IMR-90 (cell line): ENCODE measurements around the gene ERC2. TPM values are rescaled to one million over a fixed set of nuclear protein-coding genes. Genes with fewer than 3 reads are reported as not detected.

ENCODE experiments used
- ATAC-seq: fragments of 200-7000 bp; cut with Tn5 transposase; 2 replicates; pipeline ENCODE4 v1.9.1; 2020; ENCODE audit warnings: low read depth, mild to moderate bottlenecking, moderate library complexity
- BruUV-seq: library from RNA; stranded (reverse); fragments of 400-500 nt; replicated peaks from 2 replicates; lab custom pipeline; 2021; lab: Mats Ljungman, UMichigan
- CTCF ChIA-PET: fragments of 300-600 bp; formaldehyde crosslinking; extraction: SDS; loops from one replicate; lab custom pipeline; 2021; ENCODE audit warnings: antibody characterized with exemption; lab: Yijun Ruan, JAX
- POLR2A ChIA-PET: fragments of 300-600 bp; sonication (Branson Sonifier 250); formaldehyde crosslinking; loops from one replicate; lab custom pipeline; 2022; ENCODE audit warnings: antibody characterized with exemption; ENCODE audit not compliant: unreplicated experiment; lab: Charles Lee
- DNase-seq: peaks from one replicate; pipeline ENCODE4 v3.0.0; 2013
- H2AFZ ChIP-seq: replicated peaks from 2 replicates; pipeline ENCODE3; 2013; ENCODE audit warnings: low read length, mild to moderate bottlenecking; ENCODE audit not compliant: poor library complexity
- H2AK5ac ChIP-seq: 2 replicates; pipeline ENCODE4 v1.6.1; 2013; ENCODE audit warnings: low read depth, low read length, inconsistent platforms
- H2AK9ac ChIP-seq: replicated peaks from 2 replicates; pipeline ENCODE3; 2013; ENCODE audit warnings: mild to moderate bottlenecking, low read depth, low read length, moderate library complexity; ENCODE audit not compliant: poor library complexity
- H2BK120ac ChIP-seq: 2 replicates; pipeline ENCODE4 v1.6.1; 2013; ENCODE audit warnings: low read depth, low read length, inconsistent platforms
- H2BK15ac ChIP-seq: 3 replicates; pipeline ENCODE4 v1.6.1; 2013; ENCODE audit warnings: low read depth, low read length, inconsistent platforms
- H2BK20ac ChIP-seq: 2 replicates; pipeline ENCODE4 v1.6.1; 2013; ENCODE audit warnings: low read depth, mild to moderate bottlenecking, inconsistent platforms, low read length, moderate library complexity
- H2BK5ac ChIP-seq: 2 replicates; pipeline ENCODE4 v1.6.1; 2013; ENCODE audit warnings: mild to moderate bottlenecking, low read depth, low read length, inconsistent platforms; ENCODE audit not compliant: poor library complexity, severe bottlenecking
- H3K14ac ChIP-seq: replicated peaks from 2 replicates; pipeline ENCODE4 v1.6.1; 2013; ENCODE audit warnings: low read depth, low read length, inconsistent platforms
- H3K18ac ChIP-seq: 2 replicates; pipeline ENCODE4 v1.6.1; 2013; ENCODE audit warnings: low read depth, low read length, control low read depth
- H3K23ac ChIP-seq: 2 replicates; pipeline ENCODE4 v1.6.1; 2013; ENCODE audit warnings: low read depth, low read length, inconsistent platforms
- H3K27ac ChIP-seq: 2 replicates; pipeline ENCODE4 v1.5.1; 2013; ENCODE audit warnings: mild to moderate bottlenecking, control low read depth, low read length; ENCODE audit not compliant: insufficient read depth
- H3K27me3 ChIP-seq: 2 replicates; pipeline ENCODE4 v1.6.1; 2013; ENCODE audit warnings: low read length; ENCODE audit not compliant: control insufficient read depth, insufficient read depth
- H3K36me3 ChIP-seq: 2 replicates; pipeline ENCODE4 v1.6.1; 2013; ENCODE audit warnings: low read length, mixed read lengths; ENCODE audit not compliant: control insufficient read depth, insufficient read depth
- H3K4ac ChIP-seq: 2 replicates; pipeline ENCODE4 v1.6.1; 2013; ENCODE audit warnings: low read depth, low read length, inconsistent platforms
- H3K4me1 ChIP-seq: 2 replicates; pipeline ENCODE4 v1.6.1; 2013; ENCODE audit warnings: low read length, mixed read lengths; ENCODE audit not compliant: control insufficient read depth, insufficient read depth
- H3K4me2 ChIP-seq: 2 replicates; pipeline ENCODE4 v1.6.1; 2013; ENCODE audit warnings: low read depth, mild to moderate bottlenecking, control low read depth, low read length, moderate library complexity
- H3K4me3 ChIP-seq: 2 replicates; pipeline ENCODE4 v1.5.1; 2013; ENCODE audit warnings: low read depth, mild to moderate bottlenecking, control low read depth, low read length, moderate library complexity; ENCODE audit not compliant: insufficient read depth
- H3K56ac ChIP-seq: 2 replicates; pipeline ENCODE4 v1.6.1; 2013; ENCODE audit warnings: low read length, inconsistent platforms; ENCODE audit not compliant: insufficient read depth; ENCODE audit errors: extremely low read depth
- H3K79me1 ChIP-seq, 2 experiments: 2 replicates each; pipeline ENCODE4 v1.6.1; 2013; ENCODE audit warnings: low read length in 2 of 2, inconsistent platforms in 1 of 2, low read depth in 1 of 2
- H3K9ac ChIP-seq: 2 replicates; pipeline ENCODE4 v1.6.1; 2013; ENCODE audit warnings: low read depth, low read length, control low read depth
- H3K9me1 ChIP-seq: 2 replicates; pipeline ENCODE4 v1.6.1; 2013; ENCODE audit warnings: low read length, inconsistent platforms; ENCODE audit not compliant: insufficient read depth
- H3K9me3 ChIP-seq: 2 replicates; pipeline ENCODE4 v1.6.1; 2013; ENCODE audit warnings: low read length; ENCODE audit not compliant: control insufficient read depth, insufficient read depth
- H4K20me1 ChIP-seq: 2 replicates; pipeline ENCODE4 v1.6.1; 2013; ENCODE audit warnings: low read length, inconsistent platforms; ENCODE audit not compliant: insufficient read depth
- H4K5ac ChIP-seq: 2 replicates; pipeline ENCODE4 v1.6.1; 2013; ENCODE audit warnings: mild to moderate bottlenecking, low read depth, low read length, control low read depth
- H4K8ac ChIP-seq, 2 experiments: 2 replicates each; pipeline ENCODE4 v1.6.1; 2013; ENCODE audit warnings: low read depth in 2 of 2, low read length in 2 of 2, control low read depth in 1 of 2, inconsistent platforms in 1 of 2
- H4K91ac ChIP-seq: 2 replicates; pipeline ENCODE4 v1.6.1; 2013; ENCODE audit warnings: low read depth, low read length, inconsistent platforms; ENCODE audit not compliant: insufficient read depth
- BHLHE40 ChIP-seq: fragments of 150-350 bp; IDR thresholded peaks from 2 replicates; pipeline ENCODE4 v1.6.1; 2016; ENCODE audit warnings: mild to moderate bottlenecking, low read depth, low read length
- CEBPB ChIP-seq: IDR thresholded peaks from 2 replicates; pipeline ENCODE4 v1.6.1; 2012; ENCODE audit warnings: low read depth, low read length, improper control_type of control experiment
- CHD1 ChIP-seq: IDR thresholded peaks from 2 replicates; pipeline ENCODE4 v1.6.1; 2012; ENCODE audit warnings: low read depth, low read length, improper control_type of control experiment
- ELK1 ChIP-seq: fragments of 150-350 bp; IDR thresholded peaks from 2 replicates; pipeline ENCODE4 v1.6.1; 2016; ENCODE audit warnings: low read depth, mild to moderate bottlenecking, low read length, moderate library complexity, borderline replicate concordance
- FOS ChIP-seq: fragments of 150-350 bp; IDR thresholded peaks from 2 replicates; pipeline ENCODE4 v1.6.1; 2016; ENCODE audit warnings: low read depth, low read length
- MAFK ChIP-seq: IDR thresholded peaks from 2 replicates; pipeline ENCODE4 v1.6.1; 2012; ENCODE audit warnings: low read depth, low read length, improper control_type of control experiment
- MAZ ChIP-seq: IDR thresholded peaks from 2 replicates; pipeline ENCODE4 v1.6.1; 2012; ENCODE audit warnings: low read depth, mild to moderate bottlenecking, low read length, improper control_type of control experiment, moderate library complexity, borderline replicate concordance
- MXI1 ChIP-seq: IDR thresholded peaks from 2 replicates; pipeline ENCODE4 v1.6.1; 2012; ENCODE audit warnings: low read depth, mild to moderate bottlenecking, low read length, moderate library complexity, borderline replicate concordance
- NFE2L2 ChIP-seq: fragments of 150-350 bp; IDR thresholded peaks from 2 replicates; pipeline ENCODE4 v1.6.1; 2016; ENCODE audit warnings: low read depth, mild to moderate bottlenecking, low read length
- POLR2A ChIP-seq: IDR thresholded peaks from 2 replicates; pipeline ENCODE4 v1.6.1; 2012; ENCODE audit warnings: mild to moderate bottlenecking, low read depth, low read length
- RAD21 ChIP-seq: IDR thresholded peaks from 2 replicates; pipeline ENCODE4 v1.6.1; 2012; ENCODE audit warnings: low read length, improper control_type of control experiment
- RCOR1 ChIP-seq: IDR thresholded peaks from 2 replicates; pipeline ENCODE4 v1.6.1; 2012; ENCODE audit warnings: mild to moderate bottlenecking, low read length, improper control_type of control experiment; ENCODE audit not compliant: insufficient replicate concordance
- RFX5 ChIP-seq: IDR thresholded peaks from 2 replicates; pipeline ENCODE4 v1.8.0; 2012; ENCODE audit warnings: low read depth, mild to moderate bottlenecking, low read length, moderate library complexity
- SMC3 ChIP-seq: fragments of 150-350 bp; IDR thresholded peaks from 2 replicates; pipeline ENCODE4 v1.6.1; 2016; ENCODE audit warnings: low read depth, mild to moderate bottlenecking, antibody characterized with exemption, low read length, moderate library complexity
- USF2 ChIP-seq: fragments of 150-350 bp; IDR thresholded peaks from 2 replicates; pipeline ENCODE4 v1.6.1; 2017; ENCODE audit warnings: mild to moderate bottlenecking, antibody characterized with exemption, low read length, low read depth
- WGBS, 2 experiments: methylation state at CpG; one replicate each; pipeline versions ENCODE4 v1.1.5 to v1.1.7; 2013; ENCODE audit warnings: missing lambda C conversion rate in 2 of 2; ENCODE audit not compliant: insufficient read length in 1 of 2; ENCODE audit errors: extremely low coverage in 2 of 2; 5-methylcytosine and 5-hydroxymethylcytosine counted together
- dilution Hi-C: fragments of 300-500 bp; cut with HindIII; formaldehyde crosslinking; loops from one replicate; pipeline ENCODE4 v1.14.3; 2018; ENCODE audit warnings: low sequenced_read_pairs; ENCODE audit not compliant: unreplicated experiment
- in situ Hi-C: fragments of 300-500 bp; cut with MboI; formaldehyde crosslinking; loops from 3 replicates; pipeline ENCODE4 v1.14.3; 2019; ENCODE audit warnings: low sequenced_read_pairs, inconsistent platforms, mixed read lengths
- intact Hi-C: fragments of 100-400 bp; cut with micrococcal nuclease; formaldehyde crosslinking; loops from 2 replicates; pipeline ENCODE4 v1.10.0; 2022
- polyA plus RNA-seq, 3 experiments: library from polyadenylated mRNA; depleted of rRNA; stranded (reverse); fragments of >200 nt; gene quantifications; 2 replicates each; pipeline ENCODE4 v1.2.3, GENCODE V29; 2012; ENCODE audit warnings: low replicate concordance in 1 of 3
- total RNA-seq: library from RNA; depleted of rRNA; stranded (reverse); fragments of >200 nt; gene quantifications from 2 replicates; pipeline ENCODE4 v1.2.3, GENCODE V29; 2012
- TF ChIP-seq, protein P1 (sequence below): conservative IDR thresholded peaks from 2 replicates; pipeline ENCODE4 v1.5.1; 2012; ENCODE audit warnings: mild to moderate bottlenecking, low read depth, low read length, improper control_type of control experiment

ERC2 gene
- total and polyA plus RNA-seq, 2 of the 4 experiments (the other 2 are of a cell fraction): 0.17 to 0.18 TPM

DNA sequence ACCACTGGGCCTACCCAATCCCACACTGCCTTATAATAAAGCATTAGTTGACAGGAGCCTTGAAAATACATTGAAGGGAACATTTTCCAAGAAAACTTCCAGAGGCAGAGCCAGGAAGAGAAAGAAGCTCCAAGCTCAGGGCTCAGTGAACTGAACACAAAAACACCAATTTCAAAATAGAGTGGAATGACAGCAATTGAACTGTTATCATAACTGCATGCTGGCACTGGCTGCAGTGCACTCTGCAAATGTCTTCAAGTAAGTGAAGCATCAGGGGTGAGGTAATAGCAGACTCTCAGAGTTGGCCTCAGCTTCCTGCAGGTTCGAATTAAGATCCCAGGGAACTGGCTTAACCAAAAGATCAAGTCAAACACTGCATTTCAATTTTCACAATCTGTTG lies 593.2 kb downstream of the ERC2 start:
- BruUV-seq: no TSS peak

More for the DNA sequence above, 593.2 kb downstream of the ERC2 start:
- in situ Hi-C loops: no loop called here
- peak overlapping the region; percentile 19; the same call in 1 of the 2 replicates for H4K5ac ChIP-seq
- peak overlapping the region; percentile 53; the same call in 1 of the 2 replicates for H3K23ac ChIP-seq
- H3K9ac ChIP-seq: no peak overlapping the region
- peak overlapping the region in 1 of 2 experiments; percentile 38; a peak in 1 of 4 replicates for H4K8ac ChIP-seq
- peak; percentile 11; the same call in 1 of the 2 replicates for ATAC-seq
- TF ChIP-seq FOS (no peak), MAZ (no peak), SMC3 (no peak), ELK1 (no peak), USF2 (no peak), BHLHE40 (no peak), NFE2L2 (no peak), CHD1 (no peak), RFX5 (no peak), CEBPB (no peak), POLR2A (no peak), MAFK (no peak), MXI1 (no peak), RAD21 (no peak), RCOR1 (no peak)
- TF ChIP-seq, protein P1, sequence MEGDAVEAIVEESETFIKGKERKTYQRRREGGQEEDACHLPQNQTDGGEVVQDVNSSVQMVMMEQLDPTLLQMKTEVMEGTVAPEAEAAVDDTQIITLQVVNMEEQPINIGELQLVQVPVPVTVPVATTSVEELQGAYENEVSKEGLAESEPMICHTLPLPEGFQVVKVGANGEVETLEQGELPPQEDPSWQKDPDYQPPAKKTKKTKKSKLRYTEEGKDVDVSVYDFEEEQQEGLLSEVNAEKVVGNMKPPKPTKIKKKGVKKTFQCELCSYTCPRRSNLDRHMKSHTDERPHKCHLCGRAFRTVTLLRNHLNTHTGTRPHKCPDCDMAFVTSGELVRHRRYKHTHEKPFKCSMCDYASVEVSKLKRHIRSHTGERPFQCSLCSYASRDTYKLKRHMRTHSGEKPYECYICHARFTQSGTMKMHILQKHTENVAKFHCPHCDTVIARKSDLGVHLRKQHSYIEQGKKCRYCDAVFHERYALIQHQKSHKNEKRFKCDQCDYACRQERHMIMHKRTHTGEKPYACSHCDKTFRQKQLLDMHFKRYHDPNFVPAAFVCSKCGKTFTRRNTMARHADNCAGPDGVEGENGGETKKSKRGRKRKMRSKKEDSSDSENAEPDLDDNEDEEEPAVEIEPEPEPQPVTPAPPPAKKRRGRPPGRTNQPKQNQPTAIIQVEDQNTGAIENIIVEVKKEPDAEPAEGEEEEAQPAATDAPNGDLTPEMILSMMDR: no peak
- WGBS, 2 experiments: 86% methylated on average over 1 of the region's 1 CpG; no CpG with 5 or more reads in 1 of the 2 experiments
- H2BK20ac ChIP-seq: peak overlapping the region; percentile 35; the same call in 1 of the 2 replicates
- no peak overlapping the region for H3K27ac ChIP-seq
- H3K4ac ChIP-seq: peak overlapping the region; percentile 64
- no peak overlapping the region; the same call in 1 of the 2 replicates for H3K56ac ChIP-seq
- H3K4me2 ChIP-seq: no peak overlapping the region
- dilution Hi-C loops: no loop called here
- H3K14ac ChIP-seq: 0 out of 2 replicates have a peak overlapping the region, but pooled peaks have one; percentile 52
- CTCF ChIA-PET: interaction anchor here (0.7 kb wide), 1 partner anchor 428 kb away, joined by 3 read pairs; no protein-coding TSS in a partner anchor
- no peak overlapping the region for H2BK5ac ChIP-seq
- H3K27me3 ChIP-seq: no peaks in the 10 kb centered on the region
- H2AK5ac ChIP-seq: peak overlapping the region; percentile 57
- POLR2A ChIA-PET: no interaction called here
- peaks cover 9% of the 10 kb centered on the region for H3K4me1 ChIP-seq
- H3K36me3 ChIP-seq: no peaks in the 10 kb centered on the region
- peak; percentile 18 for DNase-seq
- peak overlapping the region; percentile 45; the same call in 1 of the 2 replicates for H3K18ac ChIP-seq
- intact Hi-C loops: no loop called here
- H3K9me3 ChIP-seq: no peaks in the 10 kb centered on the region
- no peak overlapping the region for H2AK9ac ChIP-seq
- no peaks in the 10 kb centered on the region for H4K20me1 ChIP-seq
- H3K9me1 ChIP-seq: peaks cover 17% of the 10 kb centered on the region
- H2BK15ac ChIP-seq: peak overlapping the region; percentile 44; the same call in 1 of the 3 replicates
- no peaks in the 10 kb centered on the region for H3K79me1 ChIP-seq
- no peak overlapping the region for H3K4me3 ChIP-seq
- no peak overlapping the region for H2AFZ ChIP-seq
- H4K91ac ChIP-seq: peak overlapping the region; percentile 79
- H2BK120ac ChIP-seq: peak overlapping the region; percentile 87
